ENCODE data around the gene SEPTIN12.

SEPTIN12 gene

GRCh38 chr16:4749700-4750257 lies 38.4 kb downstream of the SEPTIN12 start:
- H3K4me2 ChIP-seq (ENCODE audit: low read length): no peak overlapping the region
- no peaks in the 10 kb centered on the region for H4K20me1 ChIP-seq (ENCODE audit: insufficient read depth, low read length)
- no peaks in the 10 kb centered on the region for H3K27me3 ChIP-seq (ENCODE audit: insufficient read depth, low read length)
- H3K36me3 ChIP-seq (ENCODE audit: insufficient read depth, low read length): peaks cover 46% of the 10 kb centered on the region
- TF ChIP-seq CTCF (IDR thresholded peaks at IDR 0.05; ENCODE audit: low read length) (no peak), EZH2 (IDR thresholded peaks at IDR 0.05; ENCODE audit: borderline replicate concordance, low read length) (no peak)
- H3K9me2 ChIP-seq (ENCODE audit: low read depth, low read length): no peaks in the 10 kb centered on the region
- no peaks in the 10 kb centered on the region for H3K9me3 ChIP-seq (ENCODE audit: low read length)
- H3K4me1 ChIP-seq (ENCODE audit: insufficient read depth, low read length, severe bottlenecking): peaks cover 7% of the 10 kb centered on the region
- no peaks in the 10 kb centered on the region for H3F3A ChIP-seq (ENCODE audit: insufficient read depth, low read length)
- H3K9ac ChIP-seq (ENCODE audit: low read length): no peak overlapping the region
- no peak overlapping the region for H3K4me3 ChIP-seq (ENCODE audit: low read depth, low read length, poor library complexity, severe bottlenecking)
- no peak overlapping the region for H2AFZ ChIP-seq (ENCODE audit: low read length)
- no peaks in the 10 kb centered on the region for H3K79me2 ChIP-seq (ENCODE audit: insufficient read depth, low read length)
- H3K27ac ChIP-seq (ENCODE audit: low read depth, low read length, poor library complexity, severe bottlenecking): no peak overlapping the region

- no peaks in the 10 kb centered on the region for H3F3A ChIP-seq (ENCODE audit: insufficient read depth, low read length)
- H3K9me3 ChIP-seq (ENCODE audit: low read length): no peaks in the 10 kb centered on the region
- peaks cover 7% of the 10 kb centered on the region for H3K4me1 ChIP-seq (ENCODE audit: insufficient read depth, low read length, severe bottlenecking)
- H3K4me2 ChIP-seq (ENCODE audit: low read length): no peak overlapping the region
- no peaks in the 10 kb centered on the region for H3K79me2 ChIP-seq (ENCODE audit: insufficient read depth, low read length)
- H4K20me1 ChIP-seq (ENCODE audit: insufficient read depth, low read length): no peaks in the 10 kb centered on the region
- no peak overlapping the region for H2AFZ ChIP-seq (ENCODE audit: low read length)
- H3K36me3 ChIP-seq (ENCODE audit: insufficient read depth, low read length): peaks cover 41% of the 10 kb centered on the region
- H3K9me2 ChIP-seq (ENCODE audit: low read depth, low read length): no peaks in the 10 kb centered on the region
- no peak overlapping the region for H3K9ac ChIP-seq (ENCODE audit: low read length)
- no peak overlapping the region for H3K4me3 ChIP-seq (ENCODE audit: low read depth, low read length, poor library complexity, severe bottlenecking)
- TF ChIP-seq EZH2 (IDR thresholded peaks at IDR 0.05; ENCODE audit: borderline replicate concordance, low read length) (no peak), CTCF (IDR thresholded peaks at IDR 0.05; ENCODE audit: low read length) (no peak)
- no peak overlapping the region for H3K27ac ChIP-seq (ENCODE audit: low read depth, low read length, poor library complexity, severe bottlenecking)
- no peaks in the 10 kb centered on the region for H3K27me3 ChIP-seq (ENCODE audit: insufficient read depth, low read length)
Measured at GRCh38 chr16:4748682-4749411, 39.3 kb downstream of the SEPTIN12 start.

- Histone ChIP-seq H3K36me3 (ENCODE audit: insufficient read depth, low read length) (peaks cover 34% of the 10 kb centered on the region), H3K4me1 (ENCODE audit: insufficient read depth, low read length, severe bottlenecking) (peaks cover 14% of the 10 kb centered on the region), H3K27me3 (ENCODE audit: insufficient read depth, low read length) (no peaks in the 10 kb centered on the region), H3K4me2 (ENCODE audit: low read length) (no peak overlapping the region), H3K9ac (ENCODE audit: low read length) (no peak overlapping the region), H3K4me3 (ENCODE audit: low read depth, low read length, poor library complexity, severe bottlenecking) (no peak overlapping the region), H4K20me1 (ENCODE audit: insufficient read depth, low read length) (no peaks in the 10 kb centered on the region), H2AFZ (ENCODE audit: low read length) (no peak overlapping the region), H3K27ac (ENCODE audit: low read depth, low read length, poor library complexity, severe bottlenecking) (no peak overlapping the region), H3F3A (ENCODE audit: insufficient read depth, low read length) (no peaks in the 10 kb centered on the region), H3K79me2 (ENCODE audit: insufficient read depth, low read length) (no peaks in the 10 kb centered on the region), H3K9me3 (ENCODE audit: low read length) (no peaks in the 10 kb centered on the region), H3K9me2 (ENCODE audit: low read depth, low read length) (no peaks in the 10 kb centered on the region)
- TF ChIP-seq CTCF (IDR thresholded peaks at IDR 0.05; ENCODE audit: low read length) (no peak), EZH2 (IDR thresholded peaks at IDR 0.05; ENCODE audit: borderline replicate concordance, low read length) (no peak)
Measured at GRCh38 chr16:4747906-4748681, 40.1 kb downstream of the SEPTIN12 start.

Data from OCI-LY1 (cell line).